Measurements from ENCODE around the gene MESP1.

MESP1 gene

GRCh38 chr15:89731275-89731674 is 19.8 kb downstream of the MESP1 start:
- no peak for DNase-seq (ENCODE audit: low read depth in 1 of 2, low spot score in 1 of 2)

GRCh38 chr15:89728254-89728653 is 22.8 kb downstream of the MESP1 start:
- DNase-seq (ENCODE audit: low read depth in 1 of 2, low spot score in 1 of 2): no peak

GRCh38 chr15:89725064-89725463 is 26.0 kb downstream of the MESP1 start:
- DNase-seq (ENCODE audit: low read depth in 1 of 2, low spot score in 1 of 2): no peak

GRCh38 chr15:89724621-89725020 is 26.4 kb downstream of the MESP1 start:
- DNase-seq (ENCODE audit: low read depth in 1 of 2, low spot score in 1 of 2): no peak

GRCh38 chr15:89723031-89723430 is 28.0 kb downstream of the MESP1 start:
- DNase-seq (ENCODE audit: low read depth in 1 of 2, low spot score in 1 of 2): no peak

- DNase-seq (ENCODE audit: low read depth in 1 of 2, low spot score in 1 of 2): no peak
Measured at GRCh38 chr15:89714775-89715174, 36.3 kb downstream of the MESP1 start.

- DNase-seq (ENCODE audit: low read depth in 1 of 2, low spot score in 1 of 2): no peak
Measured at GRCh38 chr15:89707577-89707976, 43.5 kb downstream of the MESP1 start.

GRCh38 chr15:89704411-89704810 is 46.6 kb downstream of the MESP1 start:
- no peak for DNase-seq (ENCODE audit: low read depth in 1 of 2, low spot score in 1 of 2)
